ENCODE results near the gene DONSON. TPM values are rescaled to one million over a fixed set of nuclear protein-coding genes. Genes with fewer than 3 reads are reported as not detected.

Gene DONSON
- total RNA-seq, 4 donors from 2014 or later, result 11.5 to 20.6 (median 18.1) TPM

- H3K9me3 ChIP-seq, result no peaks in the 10 kb centered on the region
- H3K4me1 ChIP-seq, result peaks cover 0 to 23% (median 6%) of the 10 kb centered on the region in 4 donors
- no peak overlapping the region for H3K27ac ChIP-seq
- TF ChIP-seq POLR2A (IDR thresholded peaks at IDR 0.05), result no peak
- no peak for TF ChIP-seq EP300 (IDR thresholded peaks at IDR 0.05)
- TF ChIP-seq CTCF (IDR thresholded peaks at IDR 0.05), result no peak
- no peak for DNase-seq (ENCODE audit: low spot score in 2 of 2)
- peaks cover 2 to 93% (median 40%) of the 10 kb centered on the region in 3 donors for H3K36me3 ChIP-seq
- no peaks in the 10 kb centered on the region for H3K27me3 ChIP-seq
- WGBS, 2 donors, result 100% methylated on average over 2 of the region's 2 CpGs
- H3K4me3 ChIP-seq, result no peak overlapping the region
These were observed 36.8 kb downstream of the DONSON start for GRCh38 chr21:33551664-33552063.

- 96 to 97% methylated on average over 15 to 22 of the region's 23 CpGs for WGBS, 2 donors
- Histone ChIP-seq H3K27me3 (no peaks in the 10 kb centered on the region), H3K4me1 (peaks cover 0 to 22% (median 7%) of the 10 kb centered on the region in 4 donors), H3K36me3 (peaks cover 2 to 92% (median 40%) of the 10 kb centered on the region in 3 donors), H3K4me3 (no peak overlapping the region), H3K9me3 (no peaks in the 10 kb centered on the region), H3K27ac (no peak overlapping the region)
- DNase-seq (ENCODE audit: low spot score in 2 of 2), result no peak
- TF ChIP-seq CTCF (IDR thresholded peaks at IDR 0.05) (no peak), POLR2A (IDR thresholded peaks at IDR 0.05) (no peak), EP300 (IDR thresholded peaks at IDR 0.05) (no peak)
These were observed 37.5 kb downstream of the DONSON start for GRCh38 chr21:33550772-33551660.

- H3K4me1 ChIP-seq, result peaks cover 0 to 24% (median 11%) of the 10 kb centered on the region in 4 donors
- DNase-seq (ENCODE audit: low spot score in 2 of 2), result no peak
- no peak overlapping the region for H3K27ac ChIP-seq
- no peak overlapping the region for H3K4me3 ChIP-seq
- H3K27me3 ChIP-seq, result no peaks in the 10 kb centered on the region
- H3K36me3 ChIP-seq, result peaks cover 2 to 87% (median 40%) of the 10 kb centered on the region in 3 donors
- 97 to 98% methylated on average over 12 to 16 of the region's 19 CpGs for WGBS, 2 donors
- H3K9me3 ChIP-seq, result no peaks in the 10 kb centered on the region
- TF ChIP-seq CTCF (IDR thresholded peaks at IDR 0.05) (no peak), POLR2A (IDR thresholded peaks at IDR 0.05) (no peak), EP300 (IDR thresholded peaks at IDR 0.05) (no peak)
These were observed 38.4 kb downstream of the DONSON start for GRCh38 chr21:33549848-33550771.

GRCh38 chr21:33546086-33546485 is 42.4 kb downstream of the DONSON start:
- Histone ChIP-seq H3K4me3 (no peak overlapping the region), H3K27ac (no peak overlapping the region), H3K27me3 (no peaks in the 10 kb centered on the region), H3K36me3 (peaks cover 0 to 47% (median 16%) of the 10 kb centered on the region in 3 donors), H3K4me1 (peaks cover 0 to 41% (median 18%) of the 10 kb centered on the region in 4 donors), H3K9me3 (no peaks in the 10 kb centered on the region)
- TF ChIP-seq EP300 (IDR thresholded peaks at IDR 0.05) (no peak), POLR2A (IDR thresholded peaks at IDR 0.05) (no peak), CTCF (IDR thresholded peaks at IDR 0.05) (no peak)
- DNase-seq (ENCODE audit: low spot score in 2 of 2), result no peak
- 51 to 55% methylated on average over 3 of the region's 3 CpGs for WGBS, 2 donors
